Uterine smooth muscle cell (primary cell): ENCODE measurements around the gene RAB22A. TPM values are rescaled to one million over a fixed set of nuclear protein-coding genes. Genes with fewer than 3 reads are reported as not detected.

Experiments used
- total RNA-seq: library from RNA; depleted of rRNA; stranded (reverse); fragments of >200 nt; gene quantifications from 2 replicates; pipeline ENCODE4 v1.2.3, GENCODE V29; 2014

RAB22A gene
- total RNA-seq, result 18.6 and 20.0 TPM in 2 replicates

GRCh38 chr20:58309591-58310290 lies at the start of gene RAB22A:
Gene RAB22A, plus strand, starts transcription at chr20:58309715. Its CDS starts 262 bp downstream, at chr20:58309977.

GRCh38 chr20:58388882-58389323 lies 79.4 kb downstream of the RAB22A start, which contains the start of gene VAPB:
Gene VAPB, plus strand, starts transcription at chr20:58389229. Its CDS starts 231 bp downstream, at chr20:58389460.

Other genes starting within 250 kb of the RAB22A start
- gene ANKRD60, start 81.1 kb upstream of the RAB22A start, total RNA-seq, result not detected in 2 replicates
- gene VAPB, start 79.5 kb downstream of the RAB22A start, total RNA-seq, result 12.8 and 14.0 TPM in 2 replicates
- gene APCDD1L, start 205.7 kb downstream of the RAB22A start, total RNA-seq, result 1.5 and 11.0 TPM in 2 replicates